ENCODE data around the gene COG8.

Gene COG8

DNA sequence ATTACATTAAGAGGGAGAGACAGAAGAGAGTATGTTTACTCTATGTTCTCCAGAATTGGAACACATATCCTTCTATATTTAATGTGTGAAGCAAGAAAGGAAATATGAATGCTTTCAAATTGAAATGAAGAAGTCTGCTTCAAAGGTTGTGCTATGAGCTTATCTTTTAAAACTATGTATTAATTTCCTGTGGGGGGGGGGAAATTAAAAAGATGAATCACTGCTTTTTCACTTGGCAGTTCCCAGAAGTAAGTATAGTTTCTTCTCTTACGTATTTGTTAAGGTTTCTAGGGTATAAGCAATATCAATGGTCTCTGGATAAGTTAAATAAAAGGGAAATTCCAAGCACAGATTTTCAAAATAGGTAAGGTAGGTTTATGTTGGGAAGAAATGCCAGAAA is 39.4 kb upstream of the COG8 start:
- intact Hi-C loops (cut with DNase I; ENCODE audit: low total_unique reads), result no loop called here
- H3K9me3 ChIP-seq, result no peaks in the 10 kb centered on the region
- no peak for DNase-seq
- H3K4me3 ChIP-seq, result no peak overlapping the region
- H3K36me3 ChIP-seq, result peaks cover 31 to 79% (median 41%) of the 10 kb centered on the region in 3 donors
- H3K27me3 ChIP-seq, result no peaks in the 10 kb centered on the region
- peaks cover 0 to 4% (median 0%) of the 10 kb centered on the region in 4 donors for H3K4me1 ChIP-seq
- H3K27ac ChIP-seq, result no peak overlapping the region
- TF ChIP-seq, protein P1, sequence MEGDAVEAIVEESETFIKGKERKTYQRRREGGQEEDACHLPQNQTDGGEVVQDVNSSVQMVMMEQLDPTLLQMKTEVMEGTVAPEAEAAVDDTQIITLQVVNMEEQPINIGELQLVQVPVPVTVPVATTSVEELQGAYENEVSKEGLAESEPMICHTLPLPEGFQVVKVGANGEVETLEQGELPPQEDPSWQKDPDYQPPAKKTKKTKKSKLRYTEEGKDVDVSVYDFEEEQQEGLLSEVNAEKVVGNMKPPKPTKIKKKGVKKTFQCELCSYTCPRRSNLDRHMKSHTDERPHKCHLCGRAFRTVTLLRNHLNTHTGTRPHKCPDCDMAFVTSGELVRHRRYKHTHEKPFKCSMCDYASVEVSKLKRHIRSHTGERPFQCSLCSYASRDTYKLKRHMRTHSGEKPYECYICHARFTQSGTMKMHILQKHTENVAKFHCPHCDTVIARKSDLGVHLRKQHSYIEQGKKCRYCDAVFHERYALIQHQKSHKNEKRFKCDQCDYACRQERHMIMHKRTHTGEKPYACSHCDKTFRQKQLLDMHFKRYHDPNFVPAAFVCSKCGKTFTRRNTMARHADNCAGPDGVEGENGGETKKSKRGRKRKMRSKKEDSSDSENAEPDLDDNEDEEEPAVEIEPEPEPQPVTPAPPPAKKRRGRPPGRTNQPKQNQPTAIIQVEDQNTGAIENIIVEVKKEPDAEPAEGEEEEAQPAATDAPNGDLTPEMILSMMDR (IDR thresholded peaks at IDR 0.05), result no peak

DNA sequence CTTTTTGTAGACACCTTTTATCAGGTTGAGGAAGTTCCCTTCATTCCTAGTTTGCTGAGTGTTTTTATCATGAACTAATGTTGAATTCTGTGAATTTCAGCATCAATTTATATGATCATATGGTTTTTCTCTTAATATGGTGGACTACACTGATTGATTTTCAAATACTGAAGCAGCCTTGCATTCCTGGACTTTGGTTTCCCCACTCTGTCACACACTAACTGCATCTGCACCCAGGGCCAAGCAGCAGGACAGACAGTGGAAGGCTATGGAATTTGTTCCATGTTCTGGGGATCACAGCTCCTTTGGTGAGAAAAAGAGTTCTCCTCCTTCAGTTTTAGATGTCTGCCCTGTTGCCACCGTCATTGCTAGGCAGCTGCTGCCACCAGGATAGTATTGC is 38.7 kb upstream of the COG8 start:
- Histone ChIP-seq H3K27ac (no peak overlapping the region), H3K4me1 (no peaks in the 10 kb centered on the region), H3K9me3 (no peaks in the 10 kb centered on the region), H3K4me3 (no peak overlapping the region), H3K36me3 (peaks cover 31 to 77% (median 34%) of the 10 kb centered on the region in 3 donors), H3K27me3 (no peaks in the 10 kb centered on the region)
- TF ChIP-seq, protein P1 (IDR thresholded peaks at IDR 0.05), result no peak
- intact Hi-C loops (cut with DNase I; ENCODE audit: low total_unique reads), result no loop called here
- DNase-seq, result no peak

DNA sequence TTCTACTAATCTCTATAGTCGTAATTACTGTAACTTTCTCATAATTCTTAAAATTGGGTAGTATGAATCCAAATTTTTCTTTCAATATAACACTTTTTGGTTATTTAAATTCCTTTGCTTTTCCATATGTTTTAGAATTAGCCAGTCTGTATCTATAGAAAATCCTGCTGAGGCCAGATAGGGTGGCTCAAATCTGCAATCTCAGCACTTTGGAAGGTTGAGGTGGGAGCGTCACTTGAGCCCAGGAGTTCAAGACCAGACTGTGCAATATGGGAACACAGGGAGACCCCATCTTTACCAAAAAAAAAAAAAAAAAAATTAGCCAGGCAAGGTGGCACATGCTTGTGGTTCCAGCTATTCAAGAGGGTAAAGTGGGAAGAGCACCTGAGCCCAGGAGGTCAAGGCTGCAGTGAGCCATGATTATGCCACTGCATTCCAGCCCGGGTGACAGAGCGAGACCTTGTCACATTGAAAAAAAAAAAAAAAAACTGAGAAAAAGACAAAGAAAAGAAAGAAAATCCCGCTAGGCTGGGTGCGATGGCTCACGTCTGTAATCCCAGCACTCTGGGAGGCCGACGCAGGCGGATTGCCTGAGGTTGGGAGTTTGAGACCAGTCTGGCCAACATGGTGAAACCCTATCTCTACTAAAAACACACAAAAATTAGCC is 37.2 kb upstream of the COG8 start:
- TF ChIP-seq, protein P1 (IDR thresholded peaks at IDR 0.05), result no peak
- DNase-seq, result no peak
- H3K27ac ChIP-seq, result no peak overlapping the region
- intact Hi-C loops (cut with DNase I; ENCODE audit: low total_unique reads), result no loop called here
- H3K4me1 ChIP-seq, result no peaks in the 10 kb centered on the region
- peaks cover 21 to 76% (median 26%) of the 10 kb centered on the region in 3 donors for H3K36me3 ChIP-seq
- H3K27me3 ChIP-seq, result no peaks in the 10 kb centered on the region
- H3K4me3 ChIP-seq, result no peak overlapping the region
- no peaks in the 10 kb centered on the region for H3K9me3 ChIP-seq

DNA sequence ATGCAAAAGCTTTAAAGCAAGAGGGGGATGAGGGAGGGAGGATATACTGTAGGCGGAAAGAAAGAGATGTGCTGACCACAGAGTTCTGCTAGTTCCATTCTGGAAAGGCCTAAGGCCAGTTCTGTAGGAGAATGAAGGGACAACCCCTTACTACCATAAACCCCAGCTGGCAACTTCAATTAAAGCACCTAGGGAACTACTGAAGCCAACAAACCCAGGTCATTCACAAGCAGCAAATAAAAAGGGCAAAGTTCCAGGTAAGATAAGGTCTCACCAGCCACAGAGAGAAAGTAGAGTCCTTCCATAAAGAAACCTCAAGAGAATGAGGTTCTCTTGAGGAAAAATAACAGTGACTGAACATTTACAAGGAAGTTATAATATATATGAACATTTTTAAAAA is 33.7 kb upstream of the COG8 start:
- Histone ChIP-seq H3K9me3 (no peaks in the 10 kb centered on the region), H3K4me3 (no peak overlapping the region), H3K27me3 (no peaks in the 10 kb centered on the region), H3K27ac (no peak overlapping the region), H3K36me3 (peaks cover 29 to 76% (median 42%) of the 10 kb centered on the region in 3 donors), H3K4me1 (no peaks in the 10 kb centered on the region)
- intact Hi-C loops (cut with DNase I; ENCODE audit: low total_unique reads), result no loop called here
- TF ChIP-seq, protein P1 (IDR thresholded peaks at IDR 0.05), result no peak
- no peak for DNase-seq

DNA sequence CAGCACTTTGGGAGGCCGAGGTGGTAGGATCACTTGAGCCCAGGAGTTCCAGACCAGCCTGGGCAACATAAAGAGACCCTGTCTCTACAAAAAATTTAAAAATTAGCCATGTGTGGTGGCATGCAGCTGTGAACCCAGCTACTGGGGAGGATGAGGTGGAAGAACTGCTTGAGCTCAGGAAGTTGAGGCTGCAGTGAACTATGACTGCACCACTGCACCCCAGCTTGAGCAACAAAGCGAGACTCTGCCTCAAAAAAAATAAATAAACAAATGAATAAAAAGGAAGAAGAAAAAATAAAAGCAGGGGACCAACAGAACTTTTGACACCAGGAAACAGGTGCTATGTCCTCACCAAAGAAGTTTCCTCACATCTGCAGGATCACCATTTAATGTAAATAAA is 32.2 kb upstream of the COG8 start:
- H3K9me3 ChIP-seq, result no peaks in the 10 kb centered on the region
- intact Hi-C loops (cut with DNase I; ENCODE audit: low total_unique reads), result no loop called here
- H3K4me3 ChIP-seq, result no peak overlapping the region
- TF ChIP-seq, protein P1 (IDR thresholded peaks at IDR 0.05), result no peak
- H3K36me3 ChIP-seq, result peaks cover 40 to 77% (median 41%) of the 10 kb centered on the region in 3 donors
- no peak for DNase-seq
- H3K27me3 ChIP-seq, result no peaks in the 10 kb centered on the region
- H3K4me1 ChIP-seq, result no peaks in the 10 kb centered on the region
- no peak overlapping the region for H3K27ac ChIP-seq

Data from tibial artery (tissue), 4 donors.